ENCODE results near the gene ATG7.

- no peak for TF ChIP-seq POLR2AphosphoS5 (IDR thresholded peaks at IDR 0.05; ENCODE audit: low read depth, low read length)
- TF ChIP-seq ATF3 (IDR thresholded peaks at IDR 0.05) = no peak
- no peak for TF ChIP-seq CTCF (IDR thresholded peaks at IDR 0.05 in 2 of 3, conservative IDR thresholded peaks at IDR 0.05 in 1 of 3; ENCODE audit: borderline replicate concordance in 1 of 3, insufficient read depth in 1 of 3, low read depth in 2 of 3, low read length in 2 of 3)
- no peak for TF ChIP-seq CBX3 (IDR thresholded peaks at IDR 0.05; ENCODE audit: low read depth)
- no peak for TF ChIP-seq SIN3A (IDR thresholded peaks at IDR 0.05; ENCODE audit: low read depth)
- TF ChIP-seq FOSL1 (IDR thresholded peaks at IDR 0.05; ENCODE audit: low read depth) = no peak
- TF ChIP-seq REST (IDR thresholded peaks at IDR 0.05; ENCODE audit: low read depth) = no peak
These were observed 103.3 kb downstream of the ATG7 start for GRCh38 chr3:11375333-11376088.

All from HCT116 (cell line).